IPS-NIHi7 (cell line): ENCODE results near the gene TMEM39A.

Experiments
- DNase-seq: peaks from one replicate; pipeline ENCODE4 v3.0.0; 2012; ENCODE audit warnings: mixed read lengths; ENCODE audit errors: extremely low spot score

TMEM39A gene

DNA sequence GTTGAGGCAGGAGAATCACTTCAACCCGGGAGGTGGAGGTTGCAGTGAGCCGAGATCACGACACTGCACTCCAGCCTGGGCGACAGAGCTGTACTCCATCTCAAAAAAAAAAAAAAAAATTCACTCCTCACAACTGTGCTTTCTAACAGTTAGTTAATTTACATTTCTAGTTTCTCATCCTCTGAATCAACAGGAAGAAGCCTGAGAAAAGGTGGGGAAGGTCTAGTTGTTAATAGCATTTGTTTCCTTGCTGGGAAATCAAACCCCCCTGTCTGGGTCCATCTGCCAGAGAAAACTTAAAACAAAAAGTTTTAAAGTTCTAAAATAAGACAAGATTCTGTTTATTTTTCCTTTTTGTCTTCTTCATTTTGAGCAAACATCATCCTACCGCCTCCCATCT, 62.3 kb downstream of the TMEM39A start:
- DNase-seq = no peak

DNA sequence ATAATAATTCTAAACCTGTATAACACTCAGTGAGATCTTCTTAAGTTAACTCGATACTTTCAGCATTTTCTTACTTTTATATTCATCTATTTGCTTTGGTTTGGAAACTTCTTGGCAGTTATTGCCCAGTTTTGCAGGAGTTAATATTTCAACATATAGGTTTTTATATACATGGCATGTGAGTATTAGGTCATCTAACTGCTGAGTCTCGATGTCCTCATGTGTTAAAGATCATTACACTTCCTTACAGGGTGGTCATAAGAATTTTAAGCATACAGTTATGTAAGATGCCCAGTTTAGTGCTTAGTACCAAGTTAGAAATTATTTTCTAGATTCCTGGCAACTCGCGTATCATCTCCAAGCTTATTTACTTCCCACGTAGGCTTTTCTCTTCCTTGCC, 62.9 kb downstream of the TMEM39A start:
- DNase-seq = no peak

GRCh38 chr3:119396870-119397269, 66.5 kb downstream of the TMEM39A start:
- DNase-seq = no peak

- DNase-seq = no peak
Observed at GRCh38 chr3:119395923-119396358, 67.5 kb downstream of the TMEM39A start.

- DNase-seq = peak; percentile 38
Observed at GRCh38 chr3:119388577-119388976, 74.8 kb downstream of the TMEM39A start.

GRCh38 chr3:119382134-119382533, 81.3 kb downstream of the TMEM39A start:
- DNase-seq = no peak

DNA sequence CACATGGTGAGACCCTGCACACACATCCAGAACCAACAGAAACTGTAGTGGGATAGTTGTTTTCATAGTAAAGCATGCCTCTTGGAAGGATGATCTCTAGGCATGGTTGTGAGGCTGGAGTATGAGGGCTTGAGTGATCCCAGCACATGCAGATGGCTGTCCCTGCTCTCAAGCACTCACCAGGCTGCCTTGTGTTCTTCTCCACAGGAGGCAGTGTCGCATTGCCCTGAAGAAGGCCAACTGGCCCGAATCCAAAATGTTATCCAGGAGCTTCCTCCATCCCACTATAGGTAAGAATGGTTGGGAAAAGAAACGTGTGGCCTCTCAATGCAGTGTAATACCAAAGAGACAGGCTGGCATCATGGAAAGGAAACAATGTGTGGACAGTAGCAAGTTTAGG, 82.7 kb downstream of the TMEM39A start:
- DNase-seq = no peak
